Activated naive CD4-positive, alpha-beta T cell treated with anti-CD3 and anti-CD28 coated beads for 36 hours (primary cell): ENCODE measurements around the gene GAGE12H. TPM values are rescaled to one million over a fixed set of nuclear protein-coding genes. Genes with fewer than 3 reads are reported as not detected.

Experiments
- CTCF ChIA-PET: fragments of 350-600 bp; sonication (Branson Sonifier 250); formaldehyde crosslinking; loops from one replicate; lab custom pipeline; 2021; ENCODE audit warnings: antibody characterized with exemption; lab: Charles Lee
- DNase-seq: peaks from one replicate; pipeline ENCODE4 v3.0.0-alpha.2; 2020
- H3K27ac Mint-ChIP-seq: one replicate; pipeline ENCODE4 v1.8.0; 2021; ENCODE audit warnings: mild to moderate bottlenecking, mixed read lengths
- H3K27me3 Mint-ChIP-seq: one replicate; pipeline ENCODE4 v1.8.0; 2021; ENCODE audit warnings: low read depth, mixed read lengths
- H3K36me3 Mint-ChIP-seq: one replicate; pipeline ENCODE4 v1.8.0; 2021; ENCODE audit warnings: low read depth, mixed read lengths
- H3K4me1 Mint-ChIP-seq: one replicate; pipeline ENCODE4 v1.8.0; 2021; ENCODE audit warnings: low read depth, mixed read lengths
- H3K4me3 Mint-ChIP-seq: one replicate; pipeline ENCODE4 v1.8.0; 2021; ENCODE audit warnings: mild to moderate bottlenecking, moderate library complexity, mixed read lengths
- H3K9me3 Mint-ChIP-seq: one replicate; pipeline ENCODE4 v1.8.0; 2021; ENCODE audit warnings: mixed read lengths
- intact Hi-C: fragments of 100-400 bp; cut with micrococcal nuclease; formaldehyde crosslinking; loops from one replicate; pipeline ENCODE4 v1.15.1; 2023
- total RNA-seq, 2 experiments: library from RNA; stranded (reverse); gene quantifications; one replicate each; pipeline ENCODE4 v1.2.3, GENCODE V29; 2021

The GAGE12H gene
- total RNA-seq, 2 experiments from 2014 or later, result not detected

- H3K36me3 Mint-ChIP-seq, result no peaks in the 10 kb centered on the region
- no peaks in the 10 kb centered on the region for H3K27me3 Mint-ChIP-seq
- no peak overlapping the region for H3K27ac Mint-ChIP-seq
- CTCF ChIA-PET, result no interaction called here
- intact Hi-C loops, result no loop called here
- no peaks in the 10 kb centered on the region for H3K4me1 Mint-ChIP-seq
- no peak overlapping the region for H3K4me3 Mint-ChIP-seq
- no peak for DNase-seq
- H3K9me3 Mint-ChIP-seq, result no peaks in the 10 kb centered on the region
These were observed 31.1 kb downstream of the GAGE12H start for GRCh38 chrX:49610718-49611310.

- Mint-ChIP-seq H3K4me3 (no peak overlapping the region), H3K27ac (no peak overlapping the region), H3K9me3 (no peaks in the 10 kb centered on the region), H3K36me3 (no peaks in the 10 kb centered on the region), H3K27me3 (no peaks in the 10 kb centered on the region), H3K4me1 (no peaks in the 10 kb centered on the region)
- CTCF ChIA-PET, result no interaction called here
- intact Hi-C loops, result no loop called here
- no peak for DNase-seq
These were observed 38.8 kb downstream of the GAGE12H start for GRCh38 chrX:49618574-49618973.

DNA sequence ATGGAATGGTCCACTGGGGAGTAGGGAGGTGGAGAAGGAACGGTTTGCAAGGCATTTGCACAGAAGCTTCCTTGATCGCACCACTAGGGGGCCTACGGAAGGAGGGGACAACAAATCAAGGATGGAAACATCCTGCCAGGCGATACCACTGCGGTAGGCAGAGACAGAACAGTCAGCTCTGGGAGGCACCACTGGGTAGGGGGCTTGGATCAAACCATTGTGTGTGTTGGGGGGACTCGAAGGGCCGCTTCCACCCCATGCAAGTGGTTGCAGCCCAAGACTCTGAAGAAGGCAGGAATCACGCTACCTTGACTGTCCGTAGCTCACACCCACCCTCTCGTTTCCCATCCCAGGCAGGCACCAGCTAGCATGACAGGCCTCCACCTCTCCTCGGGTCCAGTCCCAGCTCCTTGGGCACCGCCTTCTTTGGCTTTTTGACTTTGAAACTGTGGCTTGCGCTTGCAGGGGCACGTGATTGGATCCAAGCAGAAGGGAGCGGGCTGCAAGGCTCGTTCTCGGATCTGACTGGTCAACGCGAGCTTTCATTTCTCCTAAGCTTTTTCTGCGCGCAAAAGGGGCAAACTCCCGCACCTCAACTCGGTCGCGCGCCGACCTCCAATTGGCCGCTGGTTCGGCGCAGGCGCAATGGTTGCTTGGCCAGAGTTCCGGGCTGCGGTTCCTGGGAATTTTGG is 47.5 kb downstream of the GAGE12H start:
- CTCF ChIA-PET, result no interaction called here
- DNase-seq, result peak; percentile 11
- no peak overlapping the region for H3K4me3 Mint-ChIP-seq
- peaks cover 1% of the 10 kb centered on the region for H3K36me3 Mint-ChIP-seq
- H3K4me1 Mint-ChIP-seq, result no peaks in the 10 kb centered on the region
- peaks cover 5% of the 10 kb centered on the region for H3K9me3 Mint-ChIP-seq
- no peak overlapping the region for H3K27ac Mint-ChIP-seq
- H3K27me3 Mint-ChIP-seq, result no peaks in the 10 kb centered on the region
- intact Hi-C loops, result no loop called here

Other genes starting within 250 kb of the GAGE12H start
- not detected for gene GAGE13, start 248.4 kb upstream of the GAGE12H start, total RNA-seq
- gene GAGE12C, start 47.8 kb upstream of the GAGE12H start, total RNA-seq, result not detected
- not detected for gene GAGE12D, start 38.2 kb upstream of the GAGE12H start, total RNA-seq
- gene GAGE12E, start 28.7 kb upstream of the GAGE12H start, total RNA-seq, result not detected
- gene GAGE12F, start 19.1 kb upstream of the GAGE12H start, total RNA-seq, result not detected
- not detected for gene GAGE12G, start 9.5 kb upstream of the GAGE12H start, total RNA-seq
- gene GAGE2A, start 9.5 kb downstream of the GAGE12H start, total RNA-seq, result not detected
- not detected for gene GAGE1, start 19.1 kb downstream of the GAGE12H start, total RNA-seq
- not detected for gene PAGE1, start 116.0 kb downstream of the GAGE12H start, total RNA-seq
- not detected for gene PAGE4, start 249.4 kb downstream of the GAGE12H start, total RNA-seq